ENCODE measurements around the gene LACTB.

DNA sequence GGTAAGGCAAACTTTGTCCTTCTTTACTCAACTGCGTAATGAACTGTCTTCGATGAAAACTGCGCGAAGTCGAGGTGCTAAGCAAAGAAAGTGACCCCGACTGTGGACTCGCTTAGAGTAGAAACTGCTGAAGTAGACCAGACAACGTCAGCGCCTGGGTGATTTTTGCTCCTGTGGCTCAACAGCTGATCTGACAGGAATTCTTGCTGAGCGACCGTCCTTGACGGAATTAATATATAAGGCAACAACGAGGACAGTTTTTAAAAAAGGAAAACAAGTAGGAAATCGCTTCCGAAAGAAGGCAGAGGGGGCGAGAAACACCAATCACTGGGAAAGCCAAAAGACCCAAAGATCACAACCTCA is 35.1 kb downstream of the LACTB start:
- TF ChIP-seq ZC3H10 (CRISPR knock-in tag; IDR thresholded peaks at IDR 0.05): no peak
- TF ChIP-seq ZFP30 (CRISPR knock-in tag; IDR thresholded peaks at IDR 0.05): no peak
- no peak for TF ChIP-seq PPARA (CRISPR knock-in tag; IDR thresholded peaks at IDR 0.05; ENCODE audit: borderline replicate concordance)
- no peak for TF ChIP-seq RARB (CRISPR knock-in tag; IDR thresholded peaks at IDR 0.05)
- TF ChIP-seq, protein P1, sequence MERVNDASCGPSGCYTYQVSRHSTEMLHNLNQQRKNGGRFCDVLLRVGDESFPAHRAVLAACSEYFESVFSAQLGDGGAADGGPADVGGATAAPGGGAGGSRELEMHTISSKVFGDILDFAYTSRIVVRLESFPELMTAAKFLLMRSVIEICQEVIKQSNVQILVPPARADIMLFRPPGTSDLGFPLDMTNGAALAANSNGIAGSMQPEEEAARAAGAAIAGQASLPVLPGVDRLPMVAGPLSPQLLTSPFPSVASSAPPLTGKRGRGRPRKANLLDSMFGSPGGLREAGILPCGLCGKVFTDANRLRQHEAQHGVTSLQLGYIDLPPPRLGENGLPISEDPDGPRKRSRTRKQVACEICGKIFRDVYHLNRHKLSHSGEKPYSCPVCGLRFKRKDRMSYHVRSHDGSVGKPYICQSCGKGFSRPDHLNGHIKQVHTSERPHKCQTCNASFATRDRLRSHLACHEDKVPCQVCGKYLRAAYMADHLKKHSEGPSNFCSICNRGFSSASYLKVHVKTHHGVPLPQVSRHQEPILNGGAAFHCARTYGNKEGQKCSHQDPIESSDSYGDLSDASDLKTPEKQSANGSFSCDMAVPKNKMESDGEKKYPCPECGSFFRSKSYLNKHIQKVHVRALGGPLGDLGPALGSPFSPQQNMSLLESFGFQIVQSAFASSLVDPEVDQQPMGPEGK (CRISPR knock-in tag; IDR thresholded peaks at IDR 0.05; ENCODE audit: borderline replicate concordance): no peak
- TF ChIP-seq, protein P2, sequence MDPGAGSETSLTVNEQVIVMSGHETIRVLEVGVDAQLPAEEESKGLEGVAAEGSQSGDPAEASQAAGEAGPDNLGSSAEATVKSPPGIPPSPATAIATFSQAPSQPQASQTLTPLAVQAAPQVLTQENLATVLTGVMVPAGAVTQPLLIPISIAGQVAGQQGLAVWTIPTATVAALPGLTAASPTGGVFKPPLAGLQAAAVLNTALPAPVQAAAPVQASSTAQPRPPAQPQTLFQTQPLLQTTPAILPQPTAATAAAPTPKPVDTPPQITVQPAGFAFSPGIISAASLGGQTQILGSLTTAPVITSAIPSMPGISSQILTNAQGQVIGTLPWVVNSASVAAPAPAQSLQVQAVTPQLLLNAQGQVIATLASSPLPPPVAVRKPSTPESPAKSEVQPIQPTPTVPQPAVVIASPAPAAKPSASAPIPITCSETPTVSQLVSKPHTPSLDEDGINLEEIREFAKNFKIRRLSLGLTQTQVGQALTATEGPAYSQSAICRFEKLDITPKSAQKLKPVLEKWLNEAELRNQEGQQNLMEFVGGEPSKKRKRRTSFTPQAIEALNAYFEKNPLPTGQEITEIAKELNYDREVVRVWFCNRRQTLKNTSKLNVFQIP (CRISPR knock-in tag; IDR thresholded peaks at IDR 0.05; ENCODE audit: borderline replicate concordance, low read depth): no peak
- TF ChIP-seq CSDC2 (CRISPR knock-in tag; IDR thresholded peaks at IDR 0.05): no peak
- TF ChIP-seq, protein P3, sequence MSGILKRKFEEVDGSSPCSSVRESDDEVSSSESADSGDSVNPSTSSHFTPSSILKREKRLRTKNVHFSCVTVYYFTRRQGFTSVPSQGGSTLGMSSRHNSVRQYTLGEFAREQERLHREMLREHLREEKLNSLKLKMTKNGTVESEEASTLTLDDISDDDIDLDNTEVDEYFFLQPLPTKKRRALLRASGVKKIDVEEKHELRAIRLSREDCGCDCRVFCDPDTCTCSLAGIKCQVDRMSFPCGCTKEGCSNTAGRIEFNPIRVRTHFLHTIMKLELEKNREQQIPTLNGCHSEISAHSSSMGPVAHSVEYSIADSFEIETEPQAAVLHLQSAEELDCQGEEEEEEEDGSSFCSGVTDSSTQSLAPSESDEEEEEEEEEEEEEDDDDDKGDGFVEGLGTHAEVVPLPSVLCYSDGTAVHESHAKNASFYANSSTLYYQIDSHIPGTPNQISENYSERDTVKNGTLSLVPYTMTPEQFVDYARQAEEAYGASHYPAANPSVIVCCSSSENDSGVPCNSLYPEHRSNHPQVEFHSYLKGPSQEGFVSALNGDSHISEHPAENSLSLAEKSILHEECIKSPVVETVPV (CRISPR knock-in tag; IDR thresholded peaks at IDR 0.05): no peak
- TF ChIP-seq ZFP3 (CRISPR knock-in tag; IDR thresholded peaks at IDR 0.05): no peak
- TF ChIP-seq TOX (CRISPR knock-in tag; IDR thresholded peaks at IDR 0.05; ENCODE audit: borderline replicate concordance): no peak
- TF ChIP-seq, protein P4, sequence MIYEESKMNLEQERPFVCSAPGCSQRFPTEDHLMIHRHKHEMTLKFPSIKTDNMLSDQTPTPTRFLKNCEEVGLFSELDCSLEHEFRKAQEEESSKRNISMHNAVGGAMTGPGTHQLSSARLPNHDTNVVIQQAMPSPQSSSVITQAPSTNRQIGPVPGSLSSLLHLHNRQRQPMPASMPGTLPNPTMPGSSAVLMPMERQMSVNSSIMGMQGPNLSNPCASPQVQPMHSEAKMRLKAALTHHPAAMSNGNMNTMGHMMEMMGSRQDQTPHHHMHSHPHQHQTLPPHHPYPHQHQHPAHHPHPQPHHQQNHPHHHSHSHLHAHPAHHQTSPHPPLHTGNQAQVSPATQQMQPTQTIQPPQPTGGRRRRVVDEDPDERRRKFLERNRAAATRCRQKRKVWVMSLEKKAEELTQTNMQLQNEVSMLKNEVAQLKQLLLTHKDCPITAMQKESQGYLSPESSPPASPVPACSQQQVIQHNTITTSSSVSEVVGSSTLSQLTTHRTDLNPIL (CRISPR knock-in tag; IDR thresholded peaks at IDR 0.05; ENCODE audit: low read depth): no peak
- TF ChIP-seq ARNTL (CRISPR knock-in tag; IDR thresholded peaks at IDR 0.05; ENCODE audit: borderline replicate concordance, low read depth): no peak

Measured in SK-N-SH treated with all-trans-retinoic acid at 6 μM for 48 hours (cell line).